Hepatic stellate cell (primary cell): Measurements from ENCODE around the gene KLRG1.

Experiments used
- DNase-seq: peaks from one replicate; pipeline ENCODE4 v3.0.0; 2011; ENCODE audit warnings: low spot score

KLRG1 gene

DNA sequence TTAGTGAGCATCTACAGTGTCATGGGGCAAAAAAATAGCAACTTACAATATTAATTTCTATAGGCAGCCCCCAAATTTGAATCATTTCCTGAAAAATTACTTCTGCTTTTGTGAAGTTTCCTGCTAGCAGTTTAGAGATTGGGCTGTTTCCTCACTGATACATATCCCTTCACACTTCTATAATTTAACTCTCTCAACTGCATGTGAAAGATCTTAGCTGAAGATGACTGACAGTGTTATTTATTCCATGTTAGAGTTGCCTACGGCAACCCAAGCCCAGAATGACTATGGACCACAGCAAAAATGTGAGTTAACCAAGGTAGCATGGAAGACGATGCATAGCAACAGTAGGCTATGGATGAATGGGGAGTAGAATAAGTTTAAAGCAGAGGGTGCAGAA lies at the start of gene KLRG1:
TSS of gene KLRG1 (plus strand) at position 134 of the 400 bp plus-strand sequence. CDS start at position 224, 90 bp downstream.
- no peak for DNase-seq

GRCh38 chr12:8941691-8942478 lies 47.5 kb upstream of the KLRG1 start:
- no peak for DNase-seq

- no peak for DNase-seq
Observed at GRCh38 chr12:8943565-8944186, 45.7 kb upstream of the KLRG1 start.

DNA sequence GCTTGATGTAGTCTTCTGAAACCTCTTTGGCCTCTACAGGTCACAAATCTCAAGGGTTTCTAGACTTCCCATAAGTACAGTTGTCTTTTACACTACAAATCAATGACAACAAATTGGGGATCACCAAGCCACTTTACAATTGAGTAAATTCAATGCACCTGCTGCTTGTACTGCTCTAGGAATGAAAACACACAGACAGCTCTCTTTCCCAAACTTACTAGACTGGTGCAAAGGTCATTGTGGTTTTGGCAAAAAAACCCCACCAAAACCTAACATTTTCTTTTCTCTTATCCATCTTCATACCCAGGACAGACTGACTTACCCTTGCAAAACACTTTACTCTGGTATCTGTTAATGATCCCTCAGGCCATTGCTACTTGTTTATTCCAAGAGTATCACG lies 42.6 kb upstream of the KLRG1 start:
- no peak for DNase-seq

- no peak for DNase-seq
Observed at GRCh38 chr12:8947737-8948136, 41.6 kb upstream of the KLRG1 start.

DNA sequence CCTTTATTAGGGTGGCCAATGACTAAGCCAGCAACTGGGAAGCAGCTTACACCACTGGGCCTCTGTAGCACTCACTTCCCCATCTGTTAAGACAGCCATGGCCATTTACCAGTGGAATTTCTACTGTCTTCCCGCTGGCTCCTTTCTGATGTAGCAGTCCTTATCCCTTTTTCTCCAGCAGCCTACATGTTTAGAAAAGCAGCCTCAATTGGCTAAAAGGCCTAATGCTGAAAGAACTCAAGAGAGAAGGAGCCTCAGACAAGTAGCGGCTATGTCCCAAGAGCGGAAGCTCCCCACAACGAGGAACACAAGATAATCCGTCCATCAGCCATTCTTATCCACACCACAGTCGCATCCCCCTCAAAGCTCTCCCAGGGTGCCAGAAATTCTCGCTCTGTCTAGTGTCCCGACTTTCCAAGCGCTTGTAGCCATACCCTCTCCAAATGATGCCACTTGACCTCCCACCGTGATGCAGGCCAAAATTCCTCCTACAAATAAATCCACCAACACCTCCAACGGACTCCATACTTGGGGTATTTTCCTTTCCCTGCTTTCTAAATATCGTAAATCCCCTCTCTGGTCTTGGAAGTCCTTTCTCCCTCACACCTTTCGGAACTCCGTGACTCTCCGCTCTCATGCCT lies 40.5 kb upstream of the KLRG1 start:
- peak; percentile 42 for DNase-seq

DNA sequence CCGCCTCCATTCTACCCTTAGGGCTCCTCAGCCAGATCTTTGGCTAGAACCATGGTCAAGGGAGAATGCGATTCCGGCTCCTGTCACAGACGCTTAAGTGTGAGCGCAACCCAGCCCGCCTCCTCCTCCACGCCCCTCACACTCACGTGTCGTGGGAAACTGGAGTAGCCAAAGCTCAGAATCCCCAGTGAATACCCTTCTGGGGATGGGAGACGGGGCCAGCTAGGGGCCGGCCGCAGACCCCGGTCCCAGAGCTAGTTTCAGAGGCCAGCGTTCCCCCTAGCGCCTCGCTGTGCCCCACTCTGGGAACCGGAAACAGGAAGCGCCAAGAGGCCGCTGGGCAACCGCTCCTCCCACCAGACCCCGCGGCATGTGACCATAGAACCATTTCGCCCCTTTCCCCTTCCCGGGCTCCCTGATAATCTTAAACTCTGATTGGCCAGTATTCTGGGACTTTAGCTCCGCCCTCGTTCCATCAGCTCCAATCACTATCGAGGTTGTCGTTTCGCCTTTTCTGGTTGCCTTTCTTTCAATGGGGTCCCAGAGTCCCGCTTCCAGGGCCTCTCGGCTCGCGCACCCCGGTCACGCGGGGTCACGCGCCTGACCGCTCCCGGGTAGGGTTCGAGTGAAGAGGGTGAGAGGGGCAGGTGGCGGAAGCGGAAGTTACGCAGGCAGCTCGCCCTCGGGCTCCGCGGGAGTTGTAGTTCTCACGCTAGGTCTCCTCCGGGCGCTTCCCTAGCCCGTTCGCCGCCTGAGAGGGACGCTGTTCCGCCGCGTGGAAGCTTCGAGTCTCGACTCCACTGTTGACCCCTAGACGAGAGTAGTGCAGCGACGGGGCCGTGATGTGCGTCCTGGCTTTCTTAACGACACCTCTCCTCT lies 39.8 kb upstream of the KLRG1 start, which contains the start of gene M6PR:
TSS of gene M6PR (minus strand) at position 304 of the 879 bp plus-strand sequence. CDS start 3,241 bp downstream, outside the sequence.
- DNase-seq = peak; percentile 97

DNA sequence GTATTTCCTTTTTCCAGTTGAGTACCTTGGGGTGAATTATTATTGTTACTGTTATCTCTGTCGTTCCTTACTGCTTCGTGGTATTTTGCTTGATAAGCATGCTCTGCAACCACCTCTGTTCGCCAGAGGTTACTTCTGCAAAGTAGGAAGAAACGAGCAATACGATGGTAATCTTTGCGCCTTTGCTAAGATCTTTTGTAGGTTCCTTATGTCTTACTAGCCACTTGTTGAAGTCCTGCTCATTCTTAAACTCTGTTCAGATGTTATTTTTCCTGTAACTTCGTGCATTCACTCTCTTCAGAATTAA lies 39.2 kb upstream of the KLRG1 start:
- DNase-seq = no peak

DNA sequence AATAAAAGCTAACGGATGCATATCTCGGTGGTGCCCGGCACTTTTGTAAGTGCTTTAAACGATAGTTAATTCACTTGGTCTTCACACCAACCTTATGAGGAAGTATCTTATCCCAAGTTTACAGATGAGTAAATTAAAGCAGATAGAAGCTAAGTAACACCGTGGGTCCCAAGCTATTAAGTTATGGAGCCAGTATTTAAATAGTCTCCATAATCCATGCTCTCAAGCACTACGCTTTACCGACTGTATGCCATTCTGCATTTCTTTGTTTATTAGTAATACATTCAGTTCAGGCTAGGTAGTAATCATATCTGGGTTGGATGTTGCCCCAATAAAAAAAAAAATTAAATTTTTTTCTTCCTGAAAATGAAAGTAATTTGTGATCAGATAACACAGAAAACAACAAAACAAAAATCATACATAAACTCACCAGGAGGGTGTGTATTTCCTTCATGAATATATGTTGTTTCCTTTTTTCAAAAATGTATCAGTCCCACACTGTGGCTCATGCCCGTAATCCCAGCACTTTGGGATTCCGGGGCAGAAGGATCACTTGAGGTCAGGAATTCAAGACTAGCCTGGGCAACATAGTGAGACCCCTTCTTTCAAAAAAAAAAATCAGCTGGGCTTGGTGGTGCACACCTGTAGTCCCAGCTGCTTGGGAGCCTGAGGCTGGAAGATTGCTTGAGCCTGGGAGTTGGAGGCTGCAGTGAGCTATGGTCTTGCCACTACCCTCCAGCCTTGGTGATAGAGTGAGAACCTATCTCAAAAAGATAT lies 38.5 kb upstream of the KLRG1 start:
- no peak for DNase-seq

DNA sequence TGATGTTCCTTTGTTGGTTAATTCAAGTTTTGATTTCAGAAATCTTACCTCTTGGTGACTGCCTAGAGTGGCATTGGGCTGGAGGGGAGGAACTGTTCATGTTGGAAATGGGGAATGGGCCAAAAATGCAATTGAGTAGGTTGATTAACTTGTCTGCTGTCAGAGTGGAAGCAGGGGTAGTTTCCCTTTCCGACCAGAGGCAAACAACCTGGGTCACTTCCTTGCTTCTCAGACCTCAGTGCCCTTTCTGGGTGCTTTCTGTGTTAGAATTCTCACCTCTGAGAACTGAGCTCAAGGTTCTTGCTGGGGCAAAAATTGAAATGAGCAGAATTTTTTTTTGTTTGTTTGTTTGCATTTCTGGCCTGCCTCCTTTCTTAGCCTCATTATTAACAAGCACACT lies 37.6 kb upstream of the KLRG1 start:
- no peak for DNase-seq

- DNase-seq = no peak
Observed at GRCh38 chr12:8953773-8954402, 35.5 kb upstream of the KLRG1 start.

DNA sequence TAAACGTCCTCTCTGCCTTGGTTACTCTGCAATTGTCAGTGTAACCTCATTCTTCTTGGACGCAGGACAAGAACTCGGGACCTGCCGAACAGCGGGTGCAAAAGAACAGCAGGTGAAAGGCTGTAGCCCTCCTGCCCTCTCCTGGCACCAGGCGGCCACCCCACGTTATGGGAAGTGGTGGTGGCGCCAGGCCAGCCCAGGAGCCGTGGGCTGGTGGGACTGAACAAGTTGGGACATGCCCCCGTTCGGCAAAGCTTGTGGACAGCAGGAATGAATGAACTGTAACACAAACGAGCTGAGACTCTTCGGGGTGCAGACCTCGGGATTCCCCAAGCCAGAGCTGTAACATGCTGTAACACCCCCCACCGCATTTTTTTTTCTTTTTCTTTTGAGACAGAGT lies 33.3 kb upstream of the KLRG1 start:
- no peak for DNase-seq

GRCh38 chr12:8956772-8957171 lies 32.6 kb upstream of the KLRG1 start:
- DNase-seq = no peak

- DNase-seq = no peak
Observed at GRCh38 chr12:8957561-8957960, 31.8 kb upstream of the KLRG1 start.

DNA sequence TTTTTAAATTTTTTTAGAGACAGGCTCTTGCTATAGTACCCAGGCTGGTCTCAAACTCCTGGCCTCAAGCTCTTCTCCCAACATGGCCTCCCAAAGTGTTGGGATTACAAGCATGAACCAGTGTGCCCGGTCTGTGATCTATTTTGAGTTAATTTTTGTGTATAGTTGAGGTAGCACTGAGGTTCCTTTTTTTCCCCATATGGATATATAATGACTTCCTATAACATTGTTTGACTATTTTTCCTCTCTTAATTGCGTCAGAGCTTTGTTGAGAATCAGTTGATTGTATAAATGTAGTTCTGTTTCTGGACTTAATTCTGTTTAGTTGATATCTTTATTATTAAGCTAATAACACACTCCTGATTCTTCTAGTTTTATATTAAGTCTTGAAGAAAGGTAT lies 31.3 kb upstream of the KLRG1 start:
- no peak for DNase-seq

DNA sequence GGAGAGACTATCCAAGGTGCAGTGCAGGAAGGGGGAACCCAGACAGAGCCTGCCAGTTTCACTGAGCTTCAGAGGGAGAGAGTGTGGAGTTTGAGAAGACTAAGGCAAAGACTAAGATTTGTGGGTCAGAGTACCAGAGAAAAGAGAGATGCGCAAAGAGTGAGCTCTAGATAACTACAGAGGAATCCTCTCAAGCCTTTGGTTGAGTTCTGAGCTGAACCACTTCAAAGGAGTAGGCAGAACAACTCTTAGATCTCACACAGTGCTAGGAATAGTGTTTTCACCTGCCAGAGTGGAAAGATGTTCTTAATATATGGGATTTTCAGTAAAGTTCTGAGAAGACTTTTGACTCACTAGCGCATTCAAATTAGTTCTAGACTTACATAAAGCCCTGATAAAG lies 29.2 kb upstream of the KLRG1 start:
- DNase-seq = no peak

GRCh38 chr12:8968761-8969160 lies 20.6 kb upstream of the KLRG1 start:
- DNase-seq = no peak

DNA sequence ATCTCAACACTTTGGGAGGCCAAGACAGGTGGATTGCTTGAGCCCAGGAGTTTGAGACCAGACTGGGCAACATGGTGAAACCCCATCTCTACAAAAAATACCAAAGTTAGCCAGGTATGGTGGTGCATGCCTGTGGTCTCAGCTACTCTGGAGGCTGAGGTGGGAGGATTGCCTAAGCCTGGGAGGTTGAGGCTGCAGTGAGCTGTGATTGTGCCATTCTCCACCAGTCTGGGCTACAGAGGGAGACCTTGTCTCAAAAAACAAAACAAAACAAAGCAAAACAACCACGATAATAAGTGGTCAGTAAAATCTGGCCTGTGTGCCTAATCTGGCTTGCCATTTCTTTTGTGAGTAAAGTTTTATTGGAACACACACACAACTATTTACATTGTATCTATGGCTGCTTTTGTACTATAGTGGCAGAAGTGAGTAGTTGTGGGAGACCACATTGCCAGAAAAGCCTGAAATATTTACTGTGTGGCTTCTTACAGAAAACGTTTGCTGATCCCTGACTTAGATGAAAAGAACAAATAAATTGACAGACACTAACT lies 19.4 kb upstream of the KLRG1 start:
- DNase-seq = no peak

- no peak for DNase-seq
Observed at GRCh38 chr12:8970432-8970831, 18.9 kb upstream of the KLRG1 start.

DNA sequence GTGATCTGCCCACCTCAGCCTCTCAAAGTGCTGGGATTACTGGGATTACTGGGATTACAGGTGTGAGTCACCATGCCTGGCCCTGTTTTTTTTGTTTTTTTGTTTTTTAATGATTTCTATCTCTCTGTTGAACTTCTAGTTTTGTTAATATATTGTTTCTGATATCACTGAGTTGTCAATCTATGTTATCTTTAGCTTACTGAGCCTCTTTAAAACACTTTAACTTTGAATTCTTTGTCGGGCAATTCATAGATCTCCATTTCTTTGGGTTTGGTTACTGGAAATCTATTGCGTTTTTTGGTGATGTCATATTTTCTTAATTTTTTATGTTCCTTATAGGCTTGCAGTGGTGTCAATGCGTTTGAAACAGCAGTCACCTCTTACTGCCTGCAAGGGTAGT lies 9.2 kb upstream of the KLRG1 start:
- no peak for DNase-seq
